GM23248 (cell line): ENCODE measurements around the gene EFHD1. TPM values are rescaled to one million over a fixed set of nuclear protein-coding genes. Genes with fewer than 3 reads are reported as not detected.
A peak's percentile ranks its signal among the peaks of the same experiment; 100 is the strongest.

Experiments
- DNase-seq: peaks from one replicate; pipeline ENCODE4 v3.0.0-alpha.2; 2015
- H2AFZ ChIP-seq: fragments of 200-600 bp; sonication (generic); 2 replicates; pipeline ENCODE4 v1.6.1; 2016; ENCODE audit warnings: antibody characterized with exemption
- H3F3A ChIP-seq: fragments of 200-600 bp; sonication (generic); 2 replicates; pipeline ENCODE4 v1.6.1; 2016; ENCODE audit warnings: mild to moderate bottlenecking, antibody characterized with exemption, mixed run types; ENCODE audit not compliant: insufficient read depth
- H3K27ac ChIP-seq: fragments of 200-600 bp; sonication (generic); 2 replicates; pipeline ENCODE4 v1.5.1; 2016; ENCODE audit warnings: mild to moderate bottlenecking
- H3K27me3 ChIP-seq: fragments of 200-600 bp; sonication (generic); replicated peaks from 2 replicates; pipeline ENCODE4 v1.6.1; 2016; ENCODE audit warnings: mild to moderate bottlenecking; ENCODE audit not compliant: insufficient read depth
- H3K36me3 ChIP-seq: fragments of 200-600 bp; sonication (generic); 2 replicates; pipeline ENCODE4 v1.6.1; 2016; ENCODE audit warnings: low read depth, mild to moderate bottlenecking
- H3K4me1 ChIP-seq: fragments of 200-600 bp; sonication (generic); 2 replicates; pipeline ENCODE4 v1.6.1; 2016; ENCODE audit warnings: mild to moderate bottlenecking; ENCODE audit not compliant: insufficient read depth
- H3K4me2 ChIP-seq: fragments of 200-600 bp; sonication (generic); one replicate; pipeline ENCODE4 v1.6.1; 2016; ENCODE audit warnings: mild to moderate bottlenecking; ENCODE audit not compliant: unreplicated experiment
- H3K4me3 ChIP-seq: fragments of 200-600 bp; sonication (generic); 2 replicates; pipeline ENCODE4 v1.5.1; 2016; ENCODE audit warnings: mild to moderate bottlenecking
- H3K79me2 ChIP-seq: fragments of 200-600 bp; sonication (generic); 2 replicates; pipeline ENCODE4 v1.6.1; 2016; ENCODE audit warnings: mild to moderate bottlenecking; ENCODE audit not compliant: insufficient read depth
- H3K9ac ChIP-seq: fragments of 200-600 bp; sonication (generic); 2 replicates; pipeline ENCODE4 v1.6.1; 2016; ENCODE audit warnings: mild to moderate bottlenecking
- H3K9me2 ChIP-seq: fragments of 200-600 bp; sonication (generic); 2 replicates; pipeline ENCODE4 v1.6.1; 2016; ENCODE audit warnings: mixed run types, mild to moderate bottlenecking, moderate library complexity; ENCODE audit not compliant: insufficient read depth
- H3K9me3 ChIP-seq: fragments of 200-600 bp; sonication (generic); one replicate; pipeline ENCODE4 v1.6.1; 2017; ENCODE audit warnings: low read depth
- H4K20me1 ChIP-seq: fragments of 200-600 bp; sonication (generic); 2 replicates; pipeline ENCODE4 v1.6.0; 2016; ENCODE audit not compliant: insufficient read depth
- EZH2 ChIP-seq: fragments of 200-600 bp; sonication (generic); IDR thresholded peaks from 2 replicates; pipeline ENCODE4 v1.6.1; 2018; ENCODE audit warnings: antibody characterized with exemption, mild to moderate bottlenecking; ENCODE audit not compliant: insufficient read depth, poor library complexity, severe bottlenecking
- EZH2phosphoT487 ChIP-seq: fragments of 200-600 bp; sonication (generic); IDR thresholded peaks from 2 replicates; pipeline ENCODE4 v1.6.1; 2018; ENCODE audit warnings: antibody characterized with exemption, moderate library complexity, mild to moderate bottlenecking, low read depth; ENCODE audit not compliant: insufficient read depth
- WGBS, 2 experiments: methylation state at CpG; one replicate each; pipeline ENCODE4 v1.1.6; 2015 to 2017; ENCODE audit warnings: low lambda C conversion rate in 2 of 2, low coverage in 1 of 2; ENCODE audit errors: missing lambda C conversion rate in 2 of 2; 5-methylcytosine and 5-hydroxymethylcytosine counted together
- in situ Hi-C: fragments of 300-500 bp; cut with MboI; formaldehyde crosslinking; loops from 2 replicates; pipeline ENCODE4 v1.15.0; 2020
- polyA plus RNA-seq: library from polyadenylated mRNA; unstranded; fragments of >200 nt; fragmentation: Nextera tagmentation; extraction: Ambion mirVana; gene quantifications from 2 replicates; pipeline ENCODE4 v1.2.1, GENCODE V29; 2016
- total RNA-seq: library from RNA; depleted of rRNA; stranded (reverse); fragments of >200 nt; shearing (Covaris generic); gene quantifications from 2 replicates; pipeline ENCODE4 v1.2.3, GENCODE V29; 2014

The EFHD1 gene
- total and polyA plus RNA-seq, 2 experiments from 2014 or later: not detected

DNA sequence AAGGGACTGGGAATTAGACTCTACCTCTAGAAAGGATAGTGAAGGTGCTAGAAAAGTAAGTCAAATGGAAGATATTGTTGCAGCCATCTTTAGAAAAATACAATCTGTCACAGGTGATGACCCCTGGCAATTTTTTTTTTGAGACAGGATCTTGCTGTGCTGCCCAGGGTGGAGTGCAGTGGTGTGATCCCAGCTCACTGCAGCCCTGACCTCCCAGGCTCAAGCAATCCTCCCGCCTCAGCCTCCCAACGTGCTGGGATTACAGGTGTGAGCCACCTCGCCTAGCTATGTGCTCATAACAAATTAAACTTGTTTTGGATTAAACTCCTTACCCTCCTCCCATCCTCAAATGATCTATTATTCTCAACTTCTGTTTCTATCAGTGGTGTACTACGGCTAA, 59.9 kb downstream of the EFHD1 start:
- H3K36me3 ChIP-seq: no peaks in the 10 kb centered on the region
- peaks cover 5% of the 10 kb centered on the region for H3F3A ChIP-seq
- TF ChIP-seq EZH2: no peak
- DNase-seq: no peak
- no peak overlapping the region for H2AFZ ChIP-seq
- no peak overlapping the region for H3K27ac ChIP-seq
- in situ Hi-C loops: no loop called here
- H3K9me2 ChIP-seq: no peaks in the 10 kb centered on the region
- H3K4me1 ChIP-seq: peaks cover 5% of the 10 kb centered on the region
- H3K9ac ChIP-seq: no peak overlapping the region
- no peak overlapping the region for H3K4me3 ChIP-seq
- no peak overlapping the region for H3K4me2 ChIP-seq
- H3K27me3 ChIP-seq: no peaks in the 10 kb centered on the region
- no peaks in the 10 kb centered on the region for H3K9me3 ChIP-seq
- no peaks in the 10 kb centered on the region for H4K20me1 ChIP-seq
- 50 to 52% methylated on average over 4 of the region's 4 CpGs for WGBS, 2 experiments
- H3K79me2 ChIP-seq: peaks cover 10% of the 10 kb centered on the region

DNA sequence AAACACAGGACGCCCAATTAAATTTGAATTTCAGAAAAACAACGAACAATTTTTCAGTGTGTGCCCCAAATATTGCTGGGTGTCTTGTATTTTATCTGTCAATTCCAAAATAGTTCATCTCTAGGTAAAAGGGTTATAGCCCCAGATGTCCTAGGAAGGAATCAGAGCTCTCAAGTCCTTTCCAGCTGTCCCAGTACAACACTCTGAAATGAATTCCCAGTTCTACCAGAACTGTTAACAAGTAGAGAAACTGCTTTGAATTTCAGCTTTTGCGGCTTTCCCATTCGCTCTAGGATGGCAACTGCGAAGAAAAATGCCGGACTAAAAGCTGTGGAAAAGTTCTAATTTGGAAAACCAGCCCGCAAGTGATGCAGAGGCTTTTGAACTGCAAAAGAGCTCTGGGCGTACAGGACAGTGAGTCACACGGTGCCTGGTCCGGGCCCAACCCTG, 63.2 kb downstream of the EFHD1 start:
- TF ChIP-seq EZH2: no peak
- TF ChIP-seq EZH2phosphoT487: no peak
- WGBS, 2 experiments: 46 to 52% methylated on average over 9 to 10 of the region's 10 CpGs
- Histone ChIP-seq H3K9ac (peak overlapping the region; percentile 96), H3K27ac (peak overlapping the region; percentile 83), H2AFZ (peak overlapping the region; percentile 82), H3K27me3 (no peaks in the 10 kb centered on the region), H3K4me3 (peak overlapping the region; percentile 93), H3K4me2 (peak overlapping the region; percentile 63), H3K9me2 (no peaks in the 10 kb centered on the region), H3K4me1 (peaks cover 29% of the 10 kb centered on the region), H3K9me3 (no peaks in the 10 kb centered on the region), H3K79me2 (peaks cover 43% of the 10 kb centered on the region), H4K20me1 (no peaks in the 10 kb centered on the region; the same call in 1 of the 2 replicates), H3K36me3 (no peaks in the 10 kb centered on the region), H3F3A (peaks cover 5% of the 10 kb centered on the region)
- in situ Hi-C loops: no loop called here
- DNase-seq: no peak

DNA sequence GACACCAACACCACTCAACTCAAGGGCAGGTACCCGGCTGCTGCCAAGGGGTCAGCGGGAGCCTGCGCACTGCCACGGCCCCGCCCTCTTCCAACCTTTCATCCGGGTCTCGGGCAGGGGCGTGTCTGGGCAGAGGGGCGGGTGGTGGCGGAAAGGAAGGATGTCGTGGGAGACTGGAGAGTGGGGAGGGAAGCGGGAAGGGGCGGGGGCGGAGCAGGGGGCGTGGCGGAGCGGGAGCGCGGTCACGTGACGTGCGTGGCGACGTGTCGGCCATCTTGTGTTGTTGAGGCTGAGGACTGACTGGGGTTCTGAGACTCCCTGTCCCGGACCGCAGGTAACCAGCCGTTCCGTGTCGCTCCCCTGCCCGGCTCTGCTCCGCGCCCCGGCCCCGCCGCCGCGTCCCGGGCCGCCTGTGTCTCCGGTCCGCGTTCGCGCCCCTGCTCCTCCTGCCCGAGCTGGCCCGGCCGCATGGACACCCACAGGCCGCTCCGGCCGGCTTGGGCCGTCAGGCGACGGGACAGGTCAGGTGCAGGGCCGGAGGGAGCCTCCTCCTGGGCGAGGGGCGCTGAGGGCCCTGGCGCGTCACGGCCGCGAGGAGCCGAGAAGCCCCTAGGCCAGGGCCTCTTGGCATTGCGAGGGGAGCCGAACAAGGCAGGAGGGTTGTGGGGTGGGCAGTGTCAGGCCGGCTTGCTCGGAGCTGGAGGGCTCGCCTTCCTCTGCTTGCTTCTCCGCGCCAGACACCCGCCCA, 63.8 kb downstream of the EFHD1 start, which contains the start of gene GIGYF2:
Gene GIGYF2, plus strand, starts transcription at position 273 of the 748 bp plus-strand sequence. CDS start 37,867 bp downstream, outside the sequence.
- H3K9ac ChIP-seq: peak within 1 kb of the TSS; percentile 96
- H3K27me3 ChIP-seq: no peaks in the 10 kb centered on the region
- H3K4me3 ChIP-seq: peak within 1 kb of the TSS; percentile 93
- 1 to 3% methylated on average over 40 to 48 of the region's 71 CpGs for WGBS, 2 experiments
- H4K20me1 ChIP-seq: no peaks in the 10 kb centered on the region; the same call in 1 of the 2 replicates
- H3K4me1 ChIP-seq: peaks cover 29% of the 10 kb centered on the region
- in situ Hi-C loops: no loop called here
- no peaks in the 10 kb centered on the region for H3K9me3 ChIP-seq
- H3K4me2 ChIP-seq: peak within 1 kb of the TSS; percentile 90
- TF ChIP-seq EZH2: no peak
- TF ChIP-seq EZH2phosphoT487: no peak
- H3K79me2 ChIP-seq: peaks cover 49% of the 10 kb centered on the region
- no peaks in the 10 kb centered on the region for H3K36me3 ChIP-seq
- peak within 1 kb of the TSS; percentile 83 for H3K27ac ChIP-seq
- DNase-seq: peak; percentile 96
- H3K9me2 ChIP-seq: no peaks in the 10 kb centered on the region
- peaks cover 5% of the 10 kb centered on the region for H3F3A ChIP-seq
- peak within 1 kb of the TSS; percentile 82 for H2AFZ ChIP-seq

DNA sequence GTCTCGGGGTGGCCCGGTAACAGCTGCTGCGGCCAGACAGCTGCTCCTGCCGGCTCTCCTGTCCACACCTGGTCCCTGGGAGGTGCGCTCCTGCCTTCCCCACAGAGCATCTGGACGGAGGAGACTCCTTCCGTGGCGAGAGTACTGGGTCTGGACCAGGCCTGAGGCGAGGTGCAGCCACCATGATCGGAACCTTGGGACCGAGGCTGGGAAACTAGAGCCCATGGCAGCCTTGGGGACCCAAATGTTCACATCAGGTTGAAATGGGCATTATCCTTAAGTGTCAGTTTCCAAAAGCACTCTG, 64.4 kb downstream of the EFHD1 start:
- H3K79me2 ChIP-seq: peaks cover 55% of the 10 kb centered on the region
- peak overlapping the region; percentile 93 for H3K4me3 ChIP-seq
- peak overlapping the region; percentile 96 for H3K9ac ChIP-seq
- no peaks in the 10 kb centered on the region for H3K36me3 ChIP-seq
- peak overlapping the region; percentile 83 for H3K27ac ChIP-seq
- no peaks in the 10 kb centered on the region; the same call in 1 of the 2 replicates for H4K20me1 ChIP-seq
- in situ Hi-C loops: no loop called here
- H3K4me1 ChIP-seq: peaks cover 29% of the 10 kb centered on the region
- TF ChIP-seq EZH2phosphoT487: no peak
- no peak for TF ChIP-seq EZH2
- H3K4me2 ChIP-seq: peak overlapping the region; percentile 90
- H3F3A ChIP-seq: peaks cover 5% of the 10 kb centered on the region
- DNase-seq: no peak
- no peaks in the 10 kb centered on the region for H3K9me2 ChIP-seq
- 0 to 1% methylated on average over 10 of the region's 11 CpGs for WGBS, 2 experiments
- H3K27me3 ChIP-seq: no peaks in the 10 kb centered on the region
- peak overlapping the region; percentile 82 for H2AFZ ChIP-seq
- H3K9me3 ChIP-seq: no peaks in the 10 kb centered on the region
